ENCODE measurements around the gene ZNF532. TPM values are rescaled to one million over a fixed set of nuclear protein-coding genes. Genes with fewer than 3 reads are reported as not detected.

The ZNF532 gene
- total RNA-seq, 4 donors from 2014 or later = 98.7 to 125 (median 113) TPM

- WGBS, 2 donors = 97 to 99% methylated on average over 3 of the region's 3 CpGs
- H3K36me3 ChIP-seq = no peaks in the 10 kb centered on the region
- no peaks in the 10 kb centered on the region for H3K27me3 ChIP-seq
- TF ChIP-seq EP300 (IDR thresholded peaks at IDR 0.05) (no peak), POLR2A (IDR thresholded peaks at IDR 0.05) (no peak)
- TF ChIP-seq, protein P1, sequence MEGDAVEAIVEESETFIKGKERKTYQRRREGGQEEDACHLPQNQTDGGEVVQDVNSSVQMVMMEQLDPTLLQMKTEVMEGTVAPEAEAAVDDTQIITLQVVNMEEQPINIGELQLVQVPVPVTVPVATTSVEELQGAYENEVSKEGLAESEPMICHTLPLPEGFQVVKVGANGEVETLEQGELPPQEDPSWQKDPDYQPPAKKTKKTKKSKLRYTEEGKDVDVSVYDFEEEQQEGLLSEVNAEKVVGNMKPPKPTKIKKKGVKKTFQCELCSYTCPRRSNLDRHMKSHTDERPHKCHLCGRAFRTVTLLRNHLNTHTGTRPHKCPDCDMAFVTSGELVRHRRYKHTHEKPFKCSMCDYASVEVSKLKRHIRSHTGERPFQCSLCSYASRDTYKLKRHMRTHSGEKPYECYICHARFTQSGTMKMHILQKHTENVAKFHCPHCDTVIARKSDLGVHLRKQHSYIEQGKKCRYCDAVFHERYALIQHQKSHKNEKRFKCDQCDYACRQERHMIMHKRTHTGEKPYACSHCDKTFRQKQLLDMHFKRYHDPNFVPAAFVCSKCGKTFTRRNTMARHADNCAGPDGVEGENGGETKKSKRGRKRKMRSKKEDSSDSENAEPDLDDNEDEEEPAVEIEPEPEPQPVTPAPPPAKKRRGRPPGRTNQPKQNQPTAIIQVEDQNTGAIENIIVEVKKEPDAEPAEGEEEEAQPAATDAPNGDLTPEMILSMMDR (IDR thresholded peaks at IDR 0.05) = no peak
- no peak for DNase-seq (ENCODE audit: low spot score in 2 of 2)
- peaks cover 0 to 1% (median 0%) of the 10 kb centered on the region in 4 donors for H3K9me3 ChIP-seq
- no peak overlapping the region for H3K4me3 ChIP-seq
- H3K27ac ChIP-seq = no peak overlapping the region
- H3K4me1 ChIP-seq = peaks cover 0 to 48% (median 15%) of the 10 kb centered on the region in 4 donors
Observed at GRCh38 chr18:59001166-59001565, 136.5 kb downstream of the ZNF532 start.

GRCh38 chr18:59001721-59002120 is 137.0 kb downstream of the ZNF532 start:
- Histone ChIP-seq H3K4me3 (no peak overlapping the region), H3K36me3 (no peaks in the 10 kb centered on the region), H3K27me3 (no peaks in the 10 kb centered on the region), H3K4me1 (peaks cover 0 to 42% (median 15%) of the 10 kb centered on the region in 4 donors), H3K9me3 (peaks cover 0 to 7% (median 0%) of the 10 kb centered on the region in 4 donors), H3K27ac (no peak overlapping the region)
- 70 to 71% methylated on average over 3 of the region's 3 CpGs for WGBS, 2 donors
- no peak for DNase-seq (ENCODE audit: low spot score in 2 of 2)
- TF ChIP-seq, protein P1 (IDR thresholded peaks at IDR 0.05) = no peak
- no peak for TF ChIP-seq EP300 (IDR thresholded peaks at IDR 0.05)

DNA sequence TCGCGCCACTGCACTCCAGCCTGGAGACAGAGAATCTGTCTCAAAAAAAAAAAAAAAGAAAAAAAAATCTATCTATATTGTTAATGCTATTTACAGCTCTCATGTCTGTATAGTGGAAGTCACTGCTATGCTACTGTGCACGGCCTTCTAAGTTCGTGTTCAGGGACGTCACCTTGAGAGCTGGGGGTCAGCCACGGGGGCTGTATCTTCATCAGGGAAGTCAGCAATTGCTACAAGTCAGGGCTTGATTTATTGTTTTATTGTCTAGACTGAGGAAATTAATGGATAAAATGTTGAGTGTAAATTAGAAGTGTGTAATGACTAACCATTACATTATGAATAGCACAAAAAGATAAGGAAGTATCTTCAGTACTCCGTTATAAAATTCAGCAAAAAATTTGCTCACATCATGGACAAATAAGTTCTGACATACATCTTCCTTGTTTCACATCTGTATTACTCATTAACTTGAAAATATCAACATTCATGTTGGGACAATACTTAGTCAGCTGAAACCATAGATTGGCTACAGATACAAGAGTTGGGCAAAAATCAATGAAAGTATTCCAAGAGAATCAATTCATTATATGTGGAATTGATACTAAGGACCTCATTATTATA is 138.4 kb downstream of the ZNF532 start:
- no peaks in the 10 kb centered on the region for H3K27me3 ChIP-seq
- peaks cover 0 to 7% (median 0%) of the 10 kb centered on the region in 4 donors for H3K9me3 ChIP-seq
- H3K4me3 ChIP-seq = no peak overlapping the region
- WGBS, 2 donors = 83 to 84% methylated on average over 7 of the region's 7 CpGs
- peaks cover 0 to 30% (median 10%) of the 10 kb centered on the region in 4 donors for H3K4me1 ChIP-seq
- TF ChIP-seq POLR2A (IDR thresholded peaks at IDR 0.05) (no peak), EP300 (IDR thresholded peaks at IDR 0.05) (no peak)
- TF ChIP-seq, protein P1 (IDR thresholded peaks at IDR 0.05) = no peak
- H3K27ac ChIP-seq = no peak overlapping the region
- H3K36me3 ChIP-seq = no peaks in the 10 kb centered on the region
- no peak for DNase-seq (ENCODE audit: low spot score in 2 of 2)

- peak in 1 of 2 donors; percentile 61 for DNase-seq (ENCODE audit: low spot score in 2 of 2)
- peaks cover 0 to 7% (median 0%) of the 10 kb centered on the region in 4 donors for H3K9me3 ChIP-seq
- WGBS, 2 donors = 36 to 53% methylated on average over 3 of the region's 3 CpGs
- H3K36me3 ChIP-seq = no peaks in the 10 kb centered on the region
- peak overlapping the region in 2 of 4 donors; percentile 68 for H3K27ac ChIP-seq
- TF ChIP-seq EP300 (IDR thresholded peaks at IDR 0.05) = peak in 1 of 2 donors; percentile 38
- TF ChIP-seq POLR2A (IDR thresholded peaks at IDR 0.05) = no peak
- H3K4me1 ChIP-seq = peaks cover 0 to 21% (median 6%) of the 10 kb centered on the region in 4 donors
- H3K4me3 ChIP-seq = no peak overlapping the region
- H3K27me3 ChIP-seq = no peaks in the 10 kb centered on the region
Observed at GRCh38 chr18:59005262-59005661, 140.6 kb downstream of the ZNF532 start.

- DNase-seq (ENCODE audit: low spot score in 2 of 2) = no peak
- Histone ChIP-seq H3K27ac (no peak overlapping the region), H3K36me3 (no peaks in the 10 kb centered on the region), H3K4me1 (peaks cover 0 to 21% (median 6%) of the 10 kb centered on the region in 4 donors), H3K27me3 (no peaks in the 10 kb centered on the region), H3K4me3 (no peak overlapping the region), H3K9me3 (peaks cover 0 to 7% (median 0%) of the 10 kb centered on the region in 4 donors)
- TF ChIP-seq, protein P1 (IDR thresholded peaks at IDR 0.05) = no peak
- no peak for TF ChIP-seq POLR2A (IDR thresholded peaks at IDR 0.05)
- TF ChIP-seq EP300 (IDR thresholded peaks at IDR 0.05) = no peak
- 66 to 74% methylated on average over 3 of the region's 3 CpGs for WGBS, 2 donors
Observed at GRCh38 chr18:59006461-59007067, 141.9 kb downstream of the ZNF532 start.

Measured in tibial nerve (tissue), 4 donors.